HepG2 (cell line): Measurements from ENCODE around the gene GNAI2. TPM values are rescaled to one million over a fixed set of nuclear protein-coding genes. Genes with fewer than 3 reads are reported as not detected.

Experiments used
- ATF6 ChIP-seq: sonication (generic); formaldehyde crosslinking; conservative IDR thresholded peaks from 2 replicates; pipeline ENCODE4 v1.4.0; 2020; ENCODE audit warnings: missing genetic modification reagents
- ERF ChIP-seq: IDR thresholded peaks from 2 replicates; pipeline ENCODE4 v1.6.1; 2018; ENCODE audit warnings: missing biosample characterization, missing genetic modification reagents
- KDM1A ChIP-seq: IDR thresholded peaks from 2 replicates; pipeline ENCODE4 v1.6.1; 2016; ENCODE audit warnings: missing compliant biosample characterization
- MED8 ChIP-seq: sonication (generic); formaldehyde crosslinking; IDR thresholded peaks from 2 replicates; pipeline ENCODE4 v1.8.1; 2023; ENCODE audit warnings: mild to moderate bottlenecking, missing genetic modification reagents; ENCODE audit not compliant: insufficient replicate concordance
- MIER3 ChIP-seq: IDR thresholded peaks from 2 replicates; pipeline ENCODE4 v1.6.1; 2016; ENCODE audit warnings: missing compliant biosample characterization, borderline replicate concordance
- NAIF1 ChIP-seq: sonication (generic); formaldehyde crosslinking; IDR thresholded peaks from 2 replicates; pipeline ENCODE4 v1.5.0; 2020; ENCODE audit warnings: mild to moderate bottlenecking, missing genetic modification reagents, borderline replicate concordance
- NR2F6 ChIP-seq, 2 experiments: IDR thresholded peaks; 2 replicates each; pipeline ENCODE4 v1.6.1; 2016; ENCODE audit warnings: antibody characterized with exemption in 1 of 2, mild to moderate bottlenecking in 1 of 2
- PRDM10 ChIP-seq: sonication (generic); formaldehyde crosslinking; IDR thresholded peaks from 2 replicates; pipeline ENCODE4 v1.4.0; 2020; ENCODE audit warnings: low read depth, missing genetic modification reagents
- PRDM4 ChIP-seq: sonication (generic); formaldehyde crosslinking; IDR thresholded peaks from 2 replicates; pipeline ENCODE4 v1.9.0; 2021; ENCODE audit warnings: missing genetic modification reagents, borderline replicate concordance
- SALL1 ChIP-seq: sonication (generic); formaldehyde crosslinking; IDR thresholded peaks from 2 replicates; pipeline ENCODE4 v1.8.0; 2022; ENCODE audit warnings: mild to moderate bottlenecking, missing genetic modification reagents
- SMARCE1 ChIP-seq: fragments of 450-650 bp; IDR thresholded peaks from 2 replicates; pipeline ENCODE4 v1.6.1; 2017; ENCODE audit warnings: borderline replicate concordance
- SNAI1 ChIP-seq: sonication (generic); formaldehyde crosslinking; IDR thresholded peaks from 2 replicates; pipeline ENCODE4 v1.5.0; 2020; ENCODE audit warnings: mild to moderate bottlenecking, missing genetic modification reagents, borderline replicate concordance
- SRY ChIP-seq: sonication (generic); formaldehyde crosslinking; IDR thresholded peaks from 2 replicates; pipeline ENCODE4 v1.8.0; 2022; ENCODE audit warnings: mild to moderate bottlenecking, missing genetic modification reagents
- TEAD2 ChIP-seq: sonication (generic); formaldehyde crosslinking; IDR thresholded peaks from 2 replicates; pipeline ENCODE4 v1.9.0; 2021; ENCODE audit warnings: missing genetic modification reagents
- THAP7 ChIP-seq: sonication (generic); formaldehyde crosslinking; IDR thresholded peaks from 2 replicates; pipeline ENCODE4 v1.8.1; 2023; ENCODE audit warnings: mild to moderate bottlenecking, missing genetic modification reagents
- TMF1 ChIP-seq: sonication (generic); formaldehyde crosslinking; IDR thresholded peaks from 2 replicates; pipeline ENCODE4 v1.8.1; 2022; ENCODE audit warnings: low read depth, missing genetic modification reagents
- ZBTB7B ChIP-seq: sonication (generic); formaldehyde crosslinking; IDR thresholded peaks from 2 replicates; pipeline ENCODE4 v1.4.0; 2020; ENCODE audit warnings: missing genetic modification reagents
- ZKSCAN8 ChIP-seq: IDR thresholded peaks from 2 replicates; pipeline ENCODE4 v1.6.1; 2016; ENCODE audit warnings: borderline replicate concordance, missing genetic modification reagents, missing compliant biosample characterization
- ZNF350 ChIP-seq: sonication (generic); formaldehyde crosslinking; IDR thresholded peaks from 2 replicates; pipeline ENCODE4 v1.4.0; 2020; ENCODE audit warnings: mild to moderate bottlenecking, low read depth, missing genetic modification reagents, borderline replicate concordance
- ZNF501 ChIP-seq: sonication (generic); formaldehyde crosslinking; IDR thresholded peaks from 2 replicates; pipeline ENCODE4 v1.5.1; 2020; ENCODE audit warnings: mild to moderate bottlenecking, moderate library complexity, missing genetic modification reagents
- ZNF605 ChIP-seq: sonication (generic); formaldehyde crosslinking; IDR thresholded peaks from 2 replicates; pipeline ENCODE4 v1.8.0; 2022; ENCODE audit warnings: mild to moderate bottlenecking, missing genetic modification reagents
- polyA plus RNA-seq, 8 experiments: library from polyadenylated mRNA; depleted of rRNA in 3 of 8; stranded (reverse) in 7 of 8; unstranded in 1 of 8; fragments of >200 nt; fragmentation: Illumina TruSeq in 4 of 8; extraction: Trizol in 4 of 8; gene quantifications; 2 replicates each; pipeline versions ENCODE4 v1.2.1 to v1.2.3, GENCODE V29; 2011 to 2016; ENCODE audit warnings: low read depth in 4 of 8, missing spikeins in 1 of 8, mixed read lengths in 1 of 8; ENCODE audit not compliant: insufficient read depth in 1 of 8
- total RNA-seq, 5 experiments: library from RNA; depleted of rRNA; stranded (reverse); fragments of >200 nt; fragmentation: Illumina TruSeq; extraction: Trizol; gene quantifications; 2 replicates each; pipeline ENCODE4 v1.2.3, GENCODE V29; 2016; ENCODE audit warnings: low read depth in 1 of 5

GNAI2 gene
- total and polyA plus RNA-seq, 2 of the 13 experiments (the other 11 are each of a cell fraction or from before 2014, with no cell fraction given), result 51.1 to 66.2 TPM

GRCh38 chr3:50221411-50222168 lies 14.4 kb upstream of the GNAI2 start (continued):
- 0 out of 2 replicates have a peak, but pooled peaks have one; percentile 53 for TF ChIP-seq PRDM4
- TF ChIP-seq ERF (CRISPR knock-in tag), result peak; percentile 53
- TF ChIP-seq MIER3 (CRISPR knock-in tag), result no peak
- TF ChIP-seq NAIF1, result no peak
- no peak for TF ChIP-seq ZKSCAN8 (CRISPR knock-in tag)
- TF ChIP-seq ZBTB7B (CRISPR knock-in tag), result peak; percentile 48; the same call in 1 of the 2 replicates
- TF ChIP-seq MED8, result no peak
- 0 out of 2 replicates have a peak, but pooled peaks have one; percentile 21 for TF ChIP-seq ATF6 (CRISPR knock-in tag)
- peak; percentile 24; the same call in 1 of the 2 replicates for TF ChIP-seq NR2F6 (IDR thresholded peaks at IDR 0.05)
- TF ChIP-seq NR2F6 (CRISPR knock-in tag; IDR thresholded peaks at IDR 0.05), result peak; percentile 68
- TF ChIP-seq SMARCE1, result no peak
- peak; percentile 37; the same call in 1 of the 2 replicates for TF ChIP-seq SALL1 (CRISPR knock-in tag)
- 0 out of 2 replicates have a peak, but pooled peaks have one; percentile 61 for TF ChIP-seq TMF1 (CRISPR knock-in tag)
- TF ChIP-seq TEAD2 (CRISPR knock-in tag), result no peak
- no peak for TF ChIP-seq KDM1A
- peak; percentile 87 for TF ChIP-seq ZNF501 (CRISPR knock-in tag)
- TF ChIP-seq THAP7 (CRISPR knock-in tag), result 0 out of 2 replicates have a peak, but pooled peaks have one; percentile 31
- TF ChIP-seq SRY, result no peak
- TF ChIP-seq ZNF350 (CRISPR knock-in tag), result peak; percentile 22; the same call in 1 of the 2 replicates
- TF ChIP-seq SNAI1 (CRISPR knock-in tag), result no peak
- TF ChIP-seq ZNF605 (CRISPR knock-in tag), result peak; percentile 89
- peak; percentile 75; the same call in 1 of the 2 replicates for TF ChIP-seq PRDM10 (CRISPR knock-in tag)
